ENCODE measurements around the gene INPP5K.
"Not testable (repeated sequence)": the region's sequence is repeated elsewhere in the genome, so short reads cannot be mapped to it uniquely, and the experiment has no call there.

The INPP5K gene

GRCh38 chr17:1546292-1546922, 30.0 kb upstream of the INPP5K start:
- no peak for DNase-seq

- DNase-seq: no peak
These were observed 29.2 kb upstream of the INPP5K start for GRCh38 chr17:1545618-1546017.

GRCh38 chr17:1542316-1542715, 25.9 kb upstream of the INPP5K start:
- DNase-seq: no peak

DNA sequence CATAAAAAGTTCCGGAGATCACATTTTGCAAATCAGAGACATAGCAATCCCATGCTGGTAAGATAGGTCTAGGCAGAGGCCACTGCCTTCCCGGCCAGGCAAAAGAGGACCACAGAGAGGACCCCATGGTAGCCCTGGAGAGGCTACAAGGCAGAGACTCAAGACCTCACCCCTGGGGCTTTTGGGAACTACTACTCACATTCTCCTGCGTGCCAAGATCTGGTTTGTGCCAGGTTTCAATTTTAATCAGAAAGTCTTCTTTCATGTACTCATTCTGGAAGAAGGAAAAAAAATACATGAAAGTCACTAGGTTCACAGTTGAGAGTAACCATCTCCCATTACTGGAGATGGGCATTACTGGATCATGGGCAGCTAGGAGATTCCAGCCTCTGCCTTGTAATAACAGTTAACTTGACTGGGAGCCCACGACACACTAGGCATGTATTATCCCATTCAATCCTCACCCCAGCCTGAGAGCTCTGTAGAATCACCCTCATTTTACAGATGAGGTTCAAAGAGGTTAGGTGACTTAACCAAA, 25.0 kb upstream of the INPP5K start:
- DNase-seq: no peak

GRCh38 chr17:1539811-1540210, 23.4 kb upstream of the INPP5K start:
- DNase-seq: no peak

DNA sequence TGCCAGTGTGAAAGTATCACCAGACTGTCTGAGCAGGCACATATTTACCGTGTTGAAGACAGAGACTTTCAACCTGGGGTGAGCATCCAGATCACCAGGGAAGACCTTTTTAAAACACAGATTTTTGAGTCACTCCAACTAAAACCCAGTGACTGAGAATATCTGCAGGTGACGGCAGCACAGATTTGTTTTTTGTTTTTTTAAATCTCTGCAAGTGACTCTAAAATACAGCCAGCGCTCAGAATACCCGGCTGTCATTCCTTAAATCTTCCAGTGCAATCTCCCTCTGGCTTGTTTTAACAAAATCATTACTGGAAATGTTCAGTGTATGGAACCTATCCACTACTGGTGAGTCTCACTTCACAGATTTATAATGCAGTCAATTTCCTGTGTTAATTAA, 19.3 kb upstream of the INPP5K start:
- DNase-seq: no peak

DNA sequence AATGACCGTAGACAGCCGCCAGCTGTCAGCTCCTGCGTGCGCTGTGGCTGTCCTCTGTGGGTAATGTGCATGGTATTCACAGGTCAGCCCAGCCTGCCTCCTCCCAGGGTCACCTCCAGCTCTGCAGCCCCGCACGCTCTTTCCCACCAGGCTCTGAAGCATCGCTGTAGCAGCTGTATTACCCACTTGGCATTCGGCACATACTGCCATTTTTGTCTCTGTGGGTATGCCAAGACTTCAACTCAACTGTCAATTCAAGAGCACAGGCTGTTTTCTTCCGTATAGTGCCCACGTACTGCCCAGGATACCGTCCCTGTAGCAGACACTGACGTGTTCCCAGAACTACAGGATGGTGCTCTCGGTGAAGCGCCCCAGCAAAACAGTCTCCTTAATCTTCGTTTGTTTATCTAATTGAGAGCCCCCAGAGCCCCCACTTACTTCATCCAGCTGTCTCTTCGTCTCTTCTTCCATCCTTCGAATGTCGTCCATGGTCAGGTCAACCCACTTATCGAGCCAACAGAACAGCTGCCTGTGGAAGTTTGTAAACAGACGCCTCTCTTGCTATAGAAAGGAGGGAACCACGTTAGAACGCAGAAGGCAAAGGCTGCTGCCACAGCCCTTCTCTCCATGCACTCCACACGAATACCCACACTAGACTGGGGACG, 17.4 kb upstream of the INPP5K start:
- no peak for DNase-seq

GRCh38 chr17:1532836-1533602, 16.6 kb upstream of the INPP5K start:
- DNase-seq: no peak

DNA sequence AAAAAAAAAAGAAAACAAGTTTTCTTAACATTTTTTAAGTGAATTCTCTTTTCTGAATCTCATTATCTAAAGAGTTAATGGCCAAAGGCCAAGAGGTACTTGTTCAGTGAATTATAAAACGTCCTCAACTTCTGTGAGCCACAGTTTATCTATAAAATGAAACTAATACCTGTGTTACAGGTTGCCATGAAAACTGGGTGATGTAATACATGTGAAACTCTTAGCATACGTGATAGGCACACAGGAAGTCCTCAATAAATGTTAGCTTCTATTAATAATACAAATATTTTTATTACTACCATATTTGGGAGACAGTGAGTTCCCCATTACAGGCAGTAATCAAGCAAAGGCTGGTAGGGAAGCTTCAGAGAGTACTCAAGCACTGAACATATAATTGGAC, 13.5 kb upstream of the INPP5K start:
- no peak for DNase-seq

- not testable (repeated sequence) for DNase-seq
These were observed 10.5 kb upstream of the INPP5K start for GRCh38 chr17:1526876-1527275.

- DNase-seq: no peak
These were observed 6.2 kb upstream of the INPP5K start for GRCh38 chr17:1522626-1523025.

- no peak for DNase-seq
These were observed 4.8 kb upstream of the INPP5K start for GRCh38 chr17:1521086-1521640.

DNA sequence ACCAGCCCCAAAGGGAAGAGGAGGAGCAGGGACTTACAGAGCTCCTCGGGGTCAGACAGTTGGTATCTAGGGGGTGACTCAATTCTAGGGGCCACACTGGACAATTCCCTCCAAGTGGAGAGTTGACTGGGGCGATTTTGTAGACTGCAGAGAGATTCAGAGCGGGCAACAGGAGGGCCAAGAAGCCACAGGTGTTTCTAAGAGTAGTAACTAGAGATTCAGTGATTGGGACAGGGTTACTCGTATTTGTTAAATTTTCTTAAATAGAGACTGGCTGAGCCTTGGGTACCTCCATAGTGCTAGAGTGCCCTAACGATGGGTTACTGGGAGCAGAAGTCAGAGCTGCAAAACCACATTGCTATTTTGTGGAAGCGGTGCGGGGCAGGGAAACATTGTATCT, 3.3 kb upstream of the INPP5K start:
- no peak for DNase-seq

DNA sequence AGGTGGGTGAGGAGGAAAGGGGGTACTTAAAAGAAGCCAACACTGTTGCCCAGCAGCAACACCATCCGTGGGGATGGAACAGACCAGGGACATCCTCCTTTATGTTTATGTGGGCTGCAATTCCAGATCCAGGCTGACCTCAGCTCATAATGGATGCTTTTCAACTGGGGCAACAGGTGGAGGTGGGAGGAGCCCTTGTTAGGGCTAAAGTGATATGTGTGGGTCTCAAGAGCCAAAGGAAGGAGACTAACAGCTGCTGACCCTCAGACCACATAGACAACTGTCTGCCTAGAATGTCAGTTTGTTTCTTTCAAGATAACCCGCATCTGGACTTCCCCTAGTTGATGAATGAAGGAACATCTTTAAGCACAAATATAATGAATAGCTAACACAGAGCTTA, 2.0 kb upstream of the INPP5K start:
- DNase-seq: no peak

- DNase-seq: no peak
These were observed 598 bp downstream of the INPP5K start for GRCh38 chr17:1515640-1516387.

DNA sequence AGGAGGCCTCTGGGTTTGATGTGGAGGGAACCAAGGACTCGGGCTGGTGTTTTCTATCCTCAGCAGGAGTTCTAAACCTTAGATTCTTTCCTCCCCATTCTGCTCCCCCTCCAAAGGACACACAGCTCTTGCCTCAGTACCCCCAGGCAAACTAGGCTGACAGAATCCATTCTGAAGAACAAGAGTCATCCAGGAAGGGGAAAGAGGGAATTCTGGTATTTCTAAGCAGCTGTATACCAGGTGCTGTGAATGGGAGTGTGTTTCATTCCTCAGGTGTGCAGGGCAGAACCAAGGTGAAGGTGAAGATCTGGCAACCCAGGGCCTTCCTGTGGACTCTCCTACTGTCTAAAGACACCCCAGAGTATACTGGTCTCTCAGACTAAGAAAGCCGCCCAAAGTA, 4.1 kb downstream of the INPP5K start:
- no peak for DNase-seq

- DNase-seq: no peak
These were observed 4.6 kb downstream of the INPP5K start for GRCh38 chr17:1511756-1512321.

DNA sequence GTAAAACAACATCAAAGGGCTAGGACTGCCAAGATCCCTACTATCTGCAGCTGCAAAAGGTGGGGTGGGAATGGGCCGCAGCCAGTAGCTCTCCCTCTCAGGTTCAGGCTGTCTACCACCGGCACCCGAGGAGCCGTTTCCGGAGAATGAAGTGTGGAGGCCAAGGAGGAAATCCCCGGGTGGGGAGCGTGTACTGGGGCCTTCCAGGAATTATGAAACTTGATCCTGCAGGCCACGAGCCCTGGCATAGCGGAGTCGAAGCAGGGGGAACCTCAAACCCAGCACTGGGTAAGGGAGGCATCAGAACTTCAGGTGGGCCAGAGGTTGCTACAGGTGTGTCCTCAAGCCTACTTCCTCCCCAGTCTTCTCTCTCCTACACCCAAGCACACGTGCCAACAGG, 5.1 kb downstream of the INPP5K start:
- no peak for DNase-seq

DNA sequence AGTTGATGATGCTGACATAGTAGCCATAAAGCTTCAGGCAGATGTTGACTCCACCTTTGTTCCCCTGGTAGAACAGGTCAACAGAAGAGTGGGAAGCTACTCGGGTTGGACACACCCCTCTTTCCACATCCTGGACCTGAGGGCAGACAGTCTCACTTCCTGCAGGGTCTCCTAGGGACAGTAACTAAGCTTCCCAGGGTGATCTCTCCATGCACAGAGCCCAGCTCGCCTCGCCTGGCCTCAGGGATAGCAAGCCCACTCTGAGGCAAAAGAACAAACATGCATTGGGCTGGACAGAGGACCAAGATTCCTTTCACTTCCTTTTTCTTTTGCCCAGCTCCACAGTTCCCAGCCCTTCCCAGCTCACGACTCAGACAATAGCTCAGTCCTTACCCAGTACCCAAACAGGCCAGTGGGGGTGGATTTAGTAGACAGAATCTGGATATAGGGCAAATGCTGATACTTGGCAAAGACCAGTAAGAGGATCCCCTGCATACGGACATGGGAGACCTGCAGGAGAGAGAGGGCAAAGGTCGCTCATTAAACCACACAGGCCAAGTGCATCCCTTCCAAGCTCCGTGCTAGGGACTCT, 7.0 kb downstream of the INPP5K start:
- no peak for DNase-seq

- not testable (repeated sequence) for DNase-seq
These were observed 7.7 kb downstream of the INPP5K start for GRCh38 chr17:1508709-1509108.

DNA sequence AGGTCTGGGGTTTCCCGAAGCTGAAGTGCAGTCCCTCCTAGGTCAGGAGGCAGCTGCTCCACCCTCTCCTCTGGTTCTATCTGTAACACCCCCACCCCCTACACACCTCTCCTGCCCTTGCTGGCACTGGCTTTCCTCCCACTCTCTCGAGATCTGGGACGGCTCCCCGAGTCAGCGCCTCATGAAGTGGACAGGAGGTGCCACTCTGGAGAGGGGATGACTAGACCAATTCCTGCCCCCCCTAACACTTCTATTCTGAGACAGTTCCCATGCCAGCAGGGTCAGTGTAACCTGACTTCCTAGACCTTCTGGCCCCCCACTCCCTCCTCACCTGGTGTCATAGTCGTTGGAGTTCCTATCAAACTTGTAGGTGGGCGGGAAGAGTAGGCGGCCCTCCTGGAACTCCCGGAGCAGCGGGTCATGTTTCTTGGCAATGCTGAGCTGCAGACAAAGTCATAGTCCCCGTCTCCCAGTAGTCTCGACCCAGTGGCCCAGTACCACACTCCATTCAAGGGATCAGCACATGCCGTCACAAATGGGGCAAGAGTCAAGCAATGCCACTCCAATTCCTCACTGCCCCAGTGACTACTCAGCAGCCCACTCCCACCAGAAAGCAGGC, 9.7 kb downstream of the INPP5K start:
- no peak for DNase-seq

DNA sequence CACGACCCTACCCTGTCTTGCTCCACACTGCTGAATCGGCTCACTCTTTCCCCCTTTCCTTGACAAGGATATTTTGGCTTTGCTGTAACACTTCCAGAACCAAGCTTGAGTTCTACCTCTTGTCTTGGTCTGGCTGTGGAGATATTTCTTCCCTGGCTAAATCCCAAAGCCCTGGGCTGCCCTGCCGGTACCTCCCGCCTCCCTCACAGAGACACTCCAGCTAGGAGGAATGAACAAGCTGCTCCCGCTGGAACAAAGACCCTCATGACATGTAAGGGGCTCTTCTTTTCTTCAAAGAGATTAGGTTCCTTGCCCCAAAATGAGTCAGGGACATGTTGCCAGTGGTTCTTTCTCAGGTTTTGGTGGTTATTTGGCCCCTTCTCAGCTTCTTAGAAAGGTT, 10.8 kb downstream of the INPP5K start:
- no peak for DNase-seq

Measured in NCI-H774 (cell line).